Measurements from ENCODE around the gene PLEKHH3.
"Not testable (repeated sequence)": the region's sequence is repeated elsewhere in the genome, so short reads cannot be mapped to it uniquely, and the experiment has no call there.

Gene PLEKHH3

GRCh38 chr17:42670789-42671657 is 5.8 kb downstream of the PLEKHH3 start:
- H3K4me3 ChIP-seq (ENCODE audit: low read length) = no peak overlapping the region; the same call in 1 of the 2 replicates
- TF ChIP-seq ZNF274 (IDR thresholded peaks at IDR 0.05; ENCODE audit: low read depth, low read length) = no peak

GRCh38 chr17:42669977-42670788 is 6.6 kb downstream of the PLEKHH3 start:
- no peak overlapping the region; the same call in 1 of the 2 replicates for H3K4me3 ChIP-seq (ENCODE audit: low read length)
- TF ChIP-seq ZNF274 (IDR thresholded peaks at IDR 0.05; ENCODE audit: low read depth, low read length) = no peak

GRCh38 chr17:42669705-42669976 is 7.2 kb downstream of the PLEKHH3 start:
- no peak overlapping the region for H3K4me3 ChIP-seq (ENCODE audit: low read length)
- no peak for TF ChIP-seq ZNF274 (IDR thresholded peaks at IDR 0.05; ENCODE audit: low read depth, low read length)

GRCh38 chr17:42667088-42667951 is 9.5 kb downstream of the PLEKHH3 start:
- TF ChIP-seq ZNF274 (IDR thresholded peaks at IDR 0.05; ENCODE audit: low read depth, low read length) = no peak

GRCh38 chr17:42666126-42666525 is 10.7 kb downstream of the PLEKHH3 start:
- not testable (repeated sequence) for H3K4me3 ChIP-seq (ENCODE audit: low read length)

More at GRCh38 chr17:42667088-42667951, 9.5 kb downstream of the PLEKHH3 start:
- no peak overlapping the region for H3K4me3 ChIP-seq (ENCODE audit: low read length)

GRCh38 chr17:42665581-42666001 is 11.2 kb downstream of the PLEKHH3 start:
- H3K4me3 ChIP-seq (ENCODE audit: low read length) = no peak overlapping the region
- no peak for TF ChIP-seq ZNF274 (IDR thresholded peaks at IDR 0.05; ENCODE audit: low read depth, low read length)

- TF ChIP-seq ZNF274 (IDR thresholded peaks at IDR 0.05; ENCODE audit: low read depth, low read length) = no peak
- no peak overlapping the region for H3K4me3 ChIP-seq (ENCODE audit: low read length)
These were observed 16.0 kb downstream of the PLEKHH3 start for GRCh38 chr17:42660692-42661345.

- H3K4me3 ChIP-seq (ENCODE audit: low read length) = not testable (repeated sequence)
These were observed 16.9 kb downstream of the PLEKHH3 start for GRCh38 chr17:42659932-42660274.

GRCh38 chr17:42659079-42659931 is 17.5 kb downstream of the PLEKHH3 start, which contains the start of gene TUBG2:
Gene TUBG2, plus strand, starts transcription at chr17:42659284. Its CDS starts 220 bp downstream, at chr17:42659504.
- H3K4me3 ChIP-seq (ENCODE audit: low read length) = peak within 1 kb of the TSS; percentile 71

GRCh38 chr17:42657824-42658588 is 18.8 kb downstream of the PLEKHH3 start:
- H3K4me3 ChIP-seq (ENCODE audit: low read length) = no peak overlapping the region
- TF ChIP-seq ZNF274 (IDR thresholded peaks at IDR 0.05; ENCODE audit: low read depth, low read length) = no peak

More at GRCh38 chr17:42659079-42659931, 17.5 kb downstream of the PLEKHH3 start, which contains the start of gene TUBG2:
- TF ChIP-seq ZNF274 (IDR thresholded peaks at IDR 0.05; ENCODE audit: low read depth, low read length) = no peak

- no peak overlapping the region for H3K4me3 ChIP-seq (ENCODE audit: low read length)
- no peak for TF ChIP-seq ZNF274 (IDR thresholded peaks at IDR 0.05; ENCODE audit: low read depth, low read length)
These were observed 21.3 kb downstream of the PLEKHH3 start for GRCh38 chr17:42655528-42655927.
